Ureter (tissue), 1 donor: ENCODE results near the gene B4GALNT2. TPM values are rescaled to one million over a fixed set of nuclear protein-coding genes. Genes with fewer than 3 reads are reported as not detected.
A peak's percentile ranks its signal among the peaks of the same experiment; 100 is the strongest.
"Not testable (repeated sequence)": the region's sequence is repeated elsewhere in the genome, so short reads cannot be mapped to it uniquely, and the experiment has no call there.

Experiments
- DNase-seq: peaks from one replicate; pipeline ENCODE4 v3.0.0-alpha.2; 2020; ENCODE audit warnings: low spot score
- total RNA-seq: library from RNA; stranded (reverse); gene quantifications from one replicate; pipeline ENCODE4 v1.2.4, GENCODE V29; 2023
- donor health status: DM: yes; HTN: yes; CAD: no.

B4GALNT2 gene
- total RNA-seq, 1 donor from 2014 or later: 0.05 TPM

DNA sequence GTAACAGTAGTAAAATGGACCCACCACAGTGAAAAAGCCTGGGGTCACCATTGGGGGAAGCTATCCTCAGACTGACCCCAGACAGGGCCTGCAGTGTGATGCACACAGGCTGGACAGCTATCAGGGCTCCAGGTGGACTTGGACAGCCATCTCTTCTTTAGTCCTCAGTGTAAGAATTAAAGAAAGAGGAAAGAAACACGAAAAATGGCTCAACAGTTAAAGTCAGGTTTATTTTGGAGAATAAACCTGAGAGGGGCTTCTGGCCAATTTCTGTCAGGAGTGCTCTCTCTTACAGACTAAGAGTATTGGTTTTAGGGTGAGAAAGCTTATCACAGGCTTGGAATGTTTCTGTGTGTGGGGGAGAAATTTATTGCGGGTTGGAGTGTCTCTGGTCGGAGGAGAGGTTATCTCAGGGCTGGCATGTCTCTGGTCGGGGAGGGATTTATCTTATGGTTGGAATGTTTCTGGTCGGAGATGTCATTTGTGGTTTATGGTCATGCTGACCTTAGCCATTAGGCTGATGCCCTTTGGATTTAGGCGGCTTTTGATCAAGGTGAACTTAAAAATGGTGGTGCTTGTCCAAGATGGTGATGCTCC lies 10.8 kb upstream of the B4GALNT2 start:
- no peak for DNase-seq

DNA sequence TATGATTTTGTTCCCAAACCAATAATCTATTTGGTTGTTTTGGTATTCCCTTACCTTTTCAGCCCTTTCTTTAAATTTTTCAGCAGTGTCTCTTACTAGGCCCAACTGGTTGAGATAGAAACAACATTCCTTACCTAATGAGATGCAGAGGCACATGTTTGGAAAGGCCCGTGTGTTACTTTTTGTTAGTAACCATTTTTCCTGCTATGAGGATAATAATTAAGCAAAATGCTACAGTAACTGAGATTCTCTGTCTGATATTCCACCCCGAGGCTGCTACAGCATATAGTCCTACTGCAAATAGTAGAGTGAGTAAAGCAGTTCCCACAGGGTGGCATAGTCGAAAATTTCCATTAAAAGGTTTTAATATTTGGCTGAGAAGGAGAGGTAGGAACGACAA lies 10.0 kb upstream of the B4GALNT2 start:
- DNase-seq: no peak

DNA sequence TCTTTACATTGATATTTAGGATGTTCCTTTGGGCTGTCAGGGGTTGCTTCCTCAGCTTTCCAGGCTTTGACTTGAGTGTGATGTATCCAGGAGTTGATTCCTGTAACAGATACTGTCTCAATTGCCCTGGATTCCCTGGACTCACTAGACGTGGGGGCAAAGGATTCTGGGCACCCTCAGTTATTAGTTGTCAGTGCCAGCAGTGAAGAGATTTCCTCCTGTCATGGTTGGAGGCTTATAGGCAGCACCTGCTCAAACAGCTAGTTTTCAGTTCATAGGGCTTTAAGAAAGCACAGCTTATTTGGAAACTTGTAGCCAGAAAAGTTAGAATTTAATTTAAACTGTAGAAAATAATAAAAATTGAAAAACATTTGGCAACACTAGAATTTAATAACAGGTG lies 9.5 kb upstream of the B4GALNT2 start:
- no peak for DNase-seq

DNA sequence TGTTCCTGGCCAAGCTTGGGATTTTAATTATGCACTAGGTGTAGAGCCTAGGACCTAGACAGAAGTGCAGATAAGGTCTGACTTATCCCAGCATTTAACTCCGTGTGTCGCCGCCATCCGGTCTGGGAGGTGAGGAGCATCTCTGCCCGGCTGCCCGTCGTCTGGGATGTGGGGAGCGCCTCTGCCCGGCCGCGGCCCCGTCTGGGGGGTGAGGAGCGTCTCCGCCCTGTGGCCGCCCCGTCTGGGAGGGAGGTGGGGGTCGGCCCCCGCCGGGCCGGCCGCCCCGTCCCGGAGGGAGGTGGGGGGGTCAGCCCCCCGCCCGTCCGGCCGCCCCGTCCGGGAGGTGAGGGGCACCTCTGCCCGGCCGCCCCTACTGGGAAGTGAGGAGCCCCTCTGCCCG lies 7.1 kb upstream of the B4GALNT2 start:
- DNase-seq: no peak

DNA sequence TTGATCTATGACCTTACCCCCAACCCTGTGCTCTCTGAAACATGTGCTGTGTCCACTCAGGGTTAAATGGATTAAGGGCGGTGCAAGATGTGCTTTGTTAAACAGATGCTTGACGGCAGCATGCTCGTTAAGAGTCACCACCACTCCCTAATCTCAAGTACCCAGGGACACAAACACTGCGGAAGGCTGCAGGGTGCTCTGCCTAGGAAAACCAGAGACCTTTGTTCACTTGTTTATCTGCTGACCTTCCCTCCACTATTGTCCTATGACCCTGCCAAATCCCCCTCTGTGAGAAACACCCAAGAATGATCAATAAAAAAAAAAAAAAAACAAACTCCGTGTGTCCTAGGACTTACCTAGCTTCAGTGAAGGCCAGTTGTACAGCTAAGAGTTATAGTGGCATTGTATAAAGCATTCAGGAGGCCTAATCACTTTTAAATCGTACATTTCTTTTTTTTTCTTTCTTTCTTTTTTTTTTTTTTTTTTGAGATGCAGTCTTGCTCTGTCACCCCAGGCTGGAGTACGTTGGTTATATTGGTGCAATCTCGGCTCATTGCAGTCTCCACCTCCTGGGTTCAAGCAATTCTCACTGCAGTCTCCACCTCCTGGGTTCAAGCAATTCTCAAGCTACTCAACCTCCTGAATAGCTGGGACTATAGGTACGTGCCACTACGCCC lies 6.2 kb upstream of the B4GALNT2 start:
- DNase-seq: not testable (repeated sequence)

DNA sequence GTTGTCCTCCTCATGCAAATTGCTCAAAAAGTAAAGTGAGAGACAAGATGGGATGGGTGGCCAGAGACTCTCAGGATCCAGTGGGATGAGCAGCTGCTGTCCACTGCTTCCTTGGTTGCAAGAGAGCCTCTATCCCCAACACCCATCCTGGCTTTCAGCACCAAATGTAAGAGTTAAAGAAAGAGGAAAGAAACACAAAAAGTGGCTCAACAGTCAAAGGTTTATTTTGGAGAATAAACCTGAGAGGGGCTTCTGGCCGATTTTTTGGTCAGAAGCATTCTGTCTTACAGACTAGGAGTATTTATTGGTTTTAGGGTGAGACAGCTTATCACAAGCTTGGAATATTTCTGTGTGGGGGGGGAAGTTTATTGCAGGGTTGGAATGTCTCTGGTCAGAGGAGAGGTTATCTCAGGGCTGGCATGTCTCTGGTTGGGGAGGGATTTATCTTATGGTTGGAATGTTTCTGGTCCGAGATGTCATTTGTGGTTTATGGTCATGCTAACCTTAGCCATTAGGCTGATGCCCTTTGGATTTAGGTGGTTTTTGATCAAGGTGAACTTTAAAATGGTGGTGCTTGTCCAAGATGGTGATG lies 3.1 kb upstream of the B4GALNT2 start:
- not testable (repeated sequence) for DNase-seq

DNA sequence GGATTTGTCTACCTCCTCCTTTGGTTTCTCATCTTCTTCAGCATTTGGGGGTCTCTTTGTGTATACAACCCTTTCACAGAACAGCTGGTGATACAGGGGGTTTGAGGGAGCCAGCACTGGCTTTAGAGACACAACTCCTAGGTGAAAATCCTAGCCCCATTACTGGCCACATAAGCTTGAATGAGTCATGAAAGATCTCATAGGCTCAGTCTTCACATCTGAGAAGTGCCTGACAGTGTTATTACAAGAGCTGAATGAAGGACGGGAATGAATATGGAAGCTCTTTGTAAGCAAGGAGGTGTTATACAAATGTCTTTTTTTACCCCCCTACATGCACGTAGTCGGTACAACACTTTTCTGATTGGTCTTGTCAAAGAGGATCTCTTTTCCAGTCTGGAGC lies 1.7 kb upstream of the B4GALNT2 start:
- DNase-seq: no peak

DNA sequence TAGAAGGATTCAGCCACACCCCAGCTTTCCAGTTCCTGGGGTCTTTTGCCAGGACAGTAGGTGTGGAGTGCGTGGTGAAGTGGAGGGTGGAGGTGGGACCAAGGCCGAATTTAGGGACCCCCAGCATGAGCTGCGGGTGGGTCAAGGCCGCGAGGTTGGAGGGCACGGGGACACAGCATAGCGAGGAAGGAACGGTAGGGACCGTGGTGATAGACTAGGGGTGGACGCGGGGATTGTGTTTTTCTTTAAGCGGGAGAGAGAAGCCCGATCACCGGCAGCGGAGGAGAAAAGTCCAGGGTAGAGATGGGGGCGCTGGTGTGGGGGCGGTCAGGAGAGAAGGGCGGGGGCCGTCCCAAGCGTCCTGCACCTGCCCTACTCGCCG lies 261 bp upstream of the B4GALNT2 start:
- no peak for DNase-seq

DNA sequence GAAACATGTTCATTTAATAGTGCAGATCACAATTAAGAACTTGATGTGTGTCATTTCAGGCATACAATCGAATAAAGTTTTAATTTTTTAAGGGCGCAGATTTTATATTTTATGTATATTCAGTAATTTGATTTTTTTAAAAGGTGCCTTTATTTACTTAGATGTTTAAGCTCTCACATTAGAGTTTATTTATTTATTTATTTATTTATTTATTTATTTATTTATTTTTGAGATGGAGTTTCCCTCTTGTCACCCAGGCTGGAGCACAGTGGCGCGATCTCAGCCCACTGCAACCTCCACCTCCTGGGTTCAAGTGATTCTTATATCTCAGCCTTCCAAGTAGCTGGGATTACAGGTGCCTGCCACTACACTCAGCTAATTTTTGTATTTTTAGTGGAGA lies 3.8 kb downstream of the B4GALNT2 start:
- no peak for DNase-seq

DNA sequence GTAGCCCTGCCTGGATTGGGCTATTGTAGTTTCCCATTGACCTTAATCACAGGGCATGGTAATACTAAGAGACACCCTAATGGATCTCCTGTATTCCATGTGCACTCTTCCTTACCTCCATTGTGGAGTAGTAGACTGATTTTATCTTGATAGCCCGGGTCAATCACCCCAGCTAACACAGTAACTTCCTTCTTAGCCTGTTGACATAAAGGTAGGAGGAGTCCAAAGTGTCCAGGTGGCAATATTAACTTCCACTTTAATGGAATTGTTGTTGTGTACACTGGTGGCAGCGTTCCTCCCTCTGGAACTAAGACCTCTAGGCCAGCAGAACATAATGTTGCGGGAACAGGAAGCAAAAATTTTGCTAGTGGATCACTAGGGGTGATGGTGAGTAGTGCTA lies 13.1 kb downstream of the B4GALNT2 start:
- DNase-seq: not testable (repeated sequence)

DNA sequence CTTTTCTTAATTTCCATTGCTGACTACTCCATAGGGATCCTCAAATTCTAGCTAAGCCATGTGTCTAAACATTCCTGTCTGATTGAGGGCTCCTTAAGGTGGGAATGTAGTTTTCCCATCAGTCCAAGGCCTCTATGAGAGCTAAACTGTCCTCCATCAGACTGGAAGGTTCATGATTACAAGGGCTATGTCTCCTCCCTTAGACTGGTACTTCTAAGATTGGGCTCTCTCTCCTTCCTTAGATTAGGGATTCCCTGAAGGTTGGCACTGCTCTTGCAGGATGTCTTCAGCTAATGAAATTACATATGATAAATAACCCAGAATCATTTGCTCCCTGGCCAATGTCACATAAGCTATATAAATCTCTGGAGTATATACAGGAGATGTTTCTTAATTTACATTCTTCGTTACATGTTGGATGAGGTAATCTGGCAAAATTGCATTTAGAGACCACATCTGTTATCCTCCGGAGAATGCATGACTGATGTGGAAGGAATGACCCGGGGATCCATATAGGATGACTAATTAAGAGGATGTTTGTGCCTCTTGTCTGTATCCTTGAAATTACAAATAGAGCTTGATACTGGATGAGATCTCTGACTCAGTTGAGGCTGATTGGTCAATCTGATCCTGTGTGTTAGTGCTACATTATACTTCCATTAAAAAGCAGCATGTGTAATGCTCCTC lies 14.2 kb downstream of the B4GALNT2 start:
- no peak for DNase-seq

DNA sequence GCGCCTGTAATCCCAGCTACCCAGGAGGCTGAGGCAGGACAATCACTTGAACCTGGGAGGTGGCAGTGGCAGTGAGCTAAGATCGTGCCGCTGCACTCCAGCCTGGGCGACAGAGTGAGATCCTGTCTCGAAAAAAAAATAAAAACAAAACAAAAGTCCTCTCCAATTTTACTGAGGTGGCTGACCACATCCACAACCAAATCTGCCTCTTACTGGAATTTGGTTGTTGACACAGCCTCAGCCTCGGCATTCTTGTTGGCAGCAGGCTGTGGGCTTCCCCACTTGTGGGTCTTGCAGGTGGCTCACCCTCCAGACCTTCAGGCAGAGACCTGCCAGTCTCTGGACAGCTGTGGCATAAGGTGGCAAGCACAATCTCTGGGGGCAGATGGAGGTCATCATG lies 15.6 kb downstream of the B4GALNT2 start:
- no peak for DNase-seq

DNA sequence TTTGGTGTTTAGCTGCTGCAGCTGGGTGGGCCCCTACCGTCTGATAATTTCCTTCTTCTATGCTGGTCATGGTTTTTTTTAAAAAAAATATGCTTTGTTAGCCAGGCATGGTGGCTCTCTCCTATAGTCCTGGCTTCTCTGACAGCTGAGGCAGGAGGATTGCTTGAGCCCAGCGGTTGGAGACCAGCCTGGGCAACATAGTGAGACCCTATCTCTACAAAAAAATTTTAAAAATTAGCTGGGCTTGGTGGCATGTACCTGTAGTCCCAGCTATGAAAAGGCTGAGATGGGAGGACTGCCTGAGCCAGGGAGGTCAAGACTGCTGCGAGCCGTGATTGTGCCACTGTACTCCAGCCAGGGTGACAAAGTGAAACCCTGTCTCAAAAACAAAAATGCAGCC lies 19.4 kb downstream of the B4GALNT2 start:
- DNase-seq: no peak

DNA sequence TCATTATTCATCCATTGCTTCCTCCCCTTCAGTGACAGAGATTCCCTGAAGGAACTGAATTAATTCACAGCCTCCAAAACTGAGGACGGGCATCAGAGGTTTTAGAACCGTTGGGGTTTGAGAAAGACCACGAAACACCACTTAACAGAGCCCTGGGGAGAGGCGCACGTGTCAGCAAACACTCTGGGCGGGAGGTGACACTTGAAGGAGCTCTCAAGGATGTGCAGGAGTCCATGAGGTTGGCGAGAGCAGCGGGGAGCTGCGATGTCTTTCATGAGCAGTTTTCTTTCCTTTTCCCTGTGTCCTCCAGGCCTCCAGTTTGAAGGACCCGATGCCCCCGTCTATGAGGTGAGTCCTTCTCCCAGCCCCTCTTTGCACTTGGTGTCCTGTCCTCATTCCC lies 23.7 kb downstream of the B4GALNT2 start:
- no peak for DNase-seq

DNA sequence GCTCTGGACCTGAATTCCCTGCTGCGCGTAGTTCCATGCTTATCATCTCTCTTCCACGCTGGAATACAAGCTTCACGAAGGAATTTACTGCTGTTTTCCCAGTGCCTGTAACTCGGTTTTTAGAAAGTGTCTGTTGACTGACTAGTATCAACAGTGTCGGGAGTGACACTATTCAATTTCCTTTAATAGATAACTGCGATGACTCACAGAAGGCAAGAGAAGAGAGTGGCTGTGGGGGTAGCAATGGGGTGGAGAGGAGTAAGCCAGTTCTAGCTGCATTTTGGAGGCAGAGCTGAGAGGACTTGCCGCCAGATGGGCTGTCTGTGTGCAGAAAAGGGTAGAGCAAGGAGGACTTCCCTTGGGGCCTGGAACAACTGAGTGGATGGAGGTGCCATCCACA lies 25.2 kb downstream of the B4GALNT2 start:
- no peak for DNase-seq

DNA sequence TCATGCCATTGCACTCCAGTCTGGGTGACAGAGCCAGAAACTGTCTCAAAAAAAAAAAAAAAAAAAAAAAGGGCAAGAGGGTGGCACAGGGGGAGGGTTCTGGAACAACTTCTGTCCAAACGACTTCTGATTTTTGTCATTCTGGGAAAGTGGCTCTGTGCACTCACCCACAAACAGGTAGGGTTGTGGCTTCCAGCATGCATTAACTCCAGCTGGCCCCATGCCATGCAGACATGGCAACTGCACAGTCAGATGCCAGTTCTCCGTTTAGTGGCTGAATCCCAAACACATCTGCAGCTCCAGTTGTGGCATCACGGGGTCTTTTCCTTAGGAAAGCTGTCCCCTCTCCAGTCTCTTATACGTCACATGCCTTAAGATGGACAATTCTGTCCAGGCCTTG lies 30.3 kb downstream of the B4GALNT2 start:
- DNase-seq: no peak

DNA sequence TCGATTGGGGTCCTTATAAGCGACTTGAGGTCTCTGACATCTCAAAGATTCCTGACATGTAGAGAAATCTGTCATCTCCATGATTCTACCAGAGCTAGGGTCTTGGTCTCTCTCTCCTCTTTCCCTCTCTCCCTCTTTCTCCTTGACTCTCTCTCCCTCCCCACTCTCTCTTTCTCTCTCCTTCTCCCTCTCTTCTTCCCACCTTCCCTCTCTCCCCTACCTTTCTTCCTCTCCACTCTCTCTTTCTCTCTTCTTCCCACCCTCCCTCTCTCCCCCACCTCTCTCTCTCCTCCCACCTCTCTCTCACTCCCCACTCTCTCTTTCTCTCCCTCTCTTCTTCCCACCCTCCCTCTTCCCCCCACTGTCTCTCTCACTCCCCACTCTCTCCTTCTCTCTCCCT lies 32.6 kb downstream of the B4GALNT2 start:
- no peak for DNase-seq

DNA sequence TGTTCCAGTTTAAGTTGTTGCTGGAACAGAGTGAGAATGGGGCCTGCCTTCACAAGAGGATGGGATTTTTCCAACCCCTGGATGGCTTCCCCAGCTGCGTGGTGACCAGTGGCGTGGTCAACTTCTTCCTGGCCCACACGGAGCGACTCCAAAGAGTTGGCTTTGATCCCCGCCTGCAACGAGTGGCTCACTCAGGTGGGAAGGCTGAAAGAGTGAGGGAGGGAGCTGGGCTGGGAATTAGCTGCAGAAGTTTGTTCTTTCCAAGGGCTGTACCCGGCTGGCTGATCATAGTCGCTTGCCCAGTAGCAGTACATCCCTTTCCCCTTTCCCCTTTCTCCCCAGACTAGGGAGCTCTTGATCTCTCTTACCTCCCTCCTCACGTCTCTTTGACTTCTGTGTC lies 36.1 kb downstream of the B4GALNT2 start:
- DNase-seq: no peak

DNA sequence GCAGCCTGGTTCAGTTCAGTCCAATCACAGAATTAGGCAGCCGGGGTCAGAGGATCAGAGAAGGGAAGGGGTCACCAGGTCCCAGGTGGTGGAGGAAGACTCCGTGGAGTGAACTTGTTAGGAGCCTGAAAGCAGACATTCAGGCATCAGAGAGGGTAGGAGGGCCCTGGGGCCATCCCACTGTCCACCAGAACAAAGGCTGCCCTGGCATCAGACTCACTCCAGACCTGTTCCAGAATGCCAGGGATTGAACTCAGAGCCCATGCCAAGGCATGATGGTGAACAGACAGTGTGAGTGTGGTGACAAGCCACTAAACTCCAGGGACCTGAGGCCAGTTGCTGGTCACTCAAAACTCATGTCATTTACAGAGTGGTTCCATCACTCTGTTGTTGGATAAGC lies 37.6 kb downstream of the B4GALNT2 start:
- DNase-seq: no peak

DNA sequence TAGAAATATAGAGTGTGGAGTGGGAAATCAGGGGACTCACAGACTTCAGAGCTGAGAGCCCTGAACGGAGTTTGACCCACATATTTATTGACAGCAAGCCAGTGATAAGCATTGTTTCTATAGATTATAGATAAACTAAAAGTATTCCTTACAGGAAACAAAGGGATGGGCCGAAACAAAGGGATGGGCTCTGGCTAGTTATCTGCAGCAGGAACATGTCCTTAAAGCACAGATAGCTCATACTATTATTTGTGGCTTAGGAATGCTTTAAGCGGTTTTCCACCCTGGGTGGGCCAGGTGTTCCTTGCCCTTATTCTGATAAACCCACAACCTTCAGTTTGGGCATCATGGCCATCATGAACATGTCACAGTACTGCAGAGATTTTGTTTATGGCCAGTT lies 38.1 kb downstream of the B4GALNT2 start:
- not testable (repeated sequence) for DNase-seq

DNA sequence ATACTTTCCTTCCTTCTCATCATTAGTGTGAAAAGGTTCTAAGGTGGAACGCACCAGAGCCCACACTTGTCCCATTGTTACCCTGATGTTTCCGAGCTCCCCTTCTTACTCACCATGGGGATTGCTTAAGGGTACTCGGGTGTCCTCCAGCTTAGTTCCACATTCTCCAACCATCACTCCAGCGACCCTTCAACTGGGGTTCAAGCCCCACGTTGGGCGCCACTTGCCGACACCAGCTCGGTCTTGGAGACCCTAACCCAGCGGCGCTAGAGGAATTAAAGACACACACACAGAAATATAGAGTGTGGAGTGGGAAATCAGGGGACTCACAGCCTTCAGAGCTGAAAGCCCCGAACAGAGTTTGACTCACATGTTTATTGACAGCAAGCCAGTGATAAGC lies 43.4 kb downstream of the B4GALNT2 start:
- not testable (repeated sequence) for DNase-seq

DNA sequence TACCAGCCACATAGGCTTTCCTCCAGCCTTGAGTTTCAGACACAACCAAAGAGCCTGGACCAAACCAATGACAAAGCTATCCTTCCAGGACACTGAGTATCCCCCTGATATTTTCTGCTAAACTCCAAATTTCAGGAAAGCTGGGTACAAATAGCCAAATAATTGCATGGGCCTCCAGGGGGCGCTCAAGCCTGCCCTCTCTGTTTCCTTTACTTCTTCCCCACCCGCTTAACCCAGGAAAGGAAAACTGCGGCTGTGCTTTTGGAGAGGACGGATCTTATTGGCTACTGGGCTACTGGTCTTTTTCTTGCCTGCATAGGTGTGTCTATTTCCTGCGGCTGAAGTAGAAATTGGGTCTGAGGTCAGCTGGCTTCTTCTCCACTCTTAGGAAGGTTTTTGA lies 47.7 kb downstream of the B4GALNT2 start:
- DNase-seq: peak; percentile 53
